ENCODE data around the gene RBPMS2.

Gene RBPMS2

GRCh38 chr15:64808785-64809453 is 33.5 kb upstream of the RBPMS2 start:
- Histone ChIP-seq H2AFZ (ENCODE audit: low read depth, low read length) (no peak overlapping the region), H3K4me2 (ENCODE audit: insufficient read depth, low read length) (no peak overlapping the region), H3K9ac (ENCODE audit: low read depth, low read length) (no peak overlapping the region), H3K36me3 (ENCODE audit: insufficient read depth, low read length) (no peaks in the 10 kb centered on the region), H3K9me3 (ENCODE audit: insufficient read depth, low read length, severe bottlenecking) (no peaks in the 10 kb centered on the region), H3K27me3 (ENCODE audit: insufficient read depth, low read length, poor library complexity) (no peaks in the 10 kb centered on the region), H3K79me2 (ENCODE audit: insufficient read depth, low read length) (no peaks in the 10 kb centered on the region), H3K4me3 (ENCODE audit: low read depth in 1 of 2, low read length in 2 of 2) (no peak overlapping the region), H3K27ac (ENCODE audit: low read length) (no peak overlapping the region), H4K20me1 (ENCODE audit: insufficient read depth, low read length) (no peaks in the 10 kb centered on the region), H3K4me1 (ENCODE audit: insufficient read depth, low read length) (no peaks in the 10 kb centered on the region)
- ATAC-seq (ENCODE audit: insufficient read depth, low read depth) = no peak
- TF ChIP-seq, protein P1, sequence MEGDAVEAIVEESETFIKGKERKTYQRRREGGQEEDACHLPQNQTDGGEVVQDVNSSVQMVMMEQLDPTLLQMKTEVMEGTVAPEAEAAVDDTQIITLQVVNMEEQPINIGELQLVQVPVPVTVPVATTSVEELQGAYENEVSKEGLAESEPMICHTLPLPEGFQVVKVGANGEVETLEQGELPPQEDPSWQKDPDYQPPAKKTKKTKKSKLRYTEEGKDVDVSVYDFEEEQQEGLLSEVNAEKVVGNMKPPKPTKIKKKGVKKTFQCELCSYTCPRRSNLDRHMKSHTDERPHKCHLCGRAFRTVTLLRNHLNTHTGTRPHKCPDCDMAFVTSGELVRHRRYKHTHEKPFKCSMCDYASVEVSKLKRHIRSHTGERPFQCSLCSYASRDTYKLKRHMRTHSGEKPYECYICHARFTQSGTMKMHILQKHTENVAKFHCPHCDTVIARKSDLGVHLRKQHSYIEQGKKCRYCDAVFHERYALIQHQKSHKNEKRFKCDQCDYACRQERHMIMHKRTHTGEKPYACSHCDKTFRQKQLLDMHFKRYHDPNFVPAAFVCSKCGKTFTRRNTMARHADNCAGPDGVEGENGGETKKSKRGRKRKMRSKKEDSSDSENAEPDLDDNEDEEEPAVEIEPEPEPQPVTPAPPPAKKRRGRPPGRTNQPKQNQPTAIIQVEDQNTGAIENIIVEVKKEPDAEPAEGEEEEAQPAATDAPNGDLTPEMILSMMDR (IDR thresholded peaks at IDR 0.05; ENCODE audit: borderline replicate concordance, extremely low read depth, low read length, poor library complexity, severe bottlenecking) = no peak
- TF ChIP-seq EZH2 (IDR thresholded peaks at IDR 0.05; ENCODE audit: borderline replicate concordance, low read depth, low read length, severe bottlenecking) = no peak
- DNase-seq = no peak

- no peaks in the 10 kb centered on the region for H3K4me1 ChIP-seq (ENCODE audit: insufficient read depth, low read length)
These were observed 32.4 kb upstream of the RBPMS2 start for GRCh38 chr15:64807751-64808222.

GRCh38 chr15:64807051-64807749 is 31.8 kb upstream of the RBPMS2 start:
- no peak overlapping the region for H3K9ac ChIP-seq (ENCODE audit: low read depth, low read length)

More at GRCh38 chr15:64807751-64808222, 32.4 kb upstream of the RBPMS2 start:
- H4K20me1 ChIP-seq (ENCODE audit: insufficient read depth, low read length) = no peaks in the 10 kb centered on the region
- no peak overlapping the region for H3K4me3 ChIP-seq (ENCODE audit: low read depth in 1 of 2, low read length in 2 of 2)
- H3K4me2 ChIP-seq (ENCODE audit: insufficient read depth, low read length) = no peak overlapping the region
- no peak for DNase-seq
- TF ChIP-seq, protein P1 (IDR thresholded peaks at IDR 0.05; ENCODE audit: borderline replicate concordance, extremely low read depth, low read length, poor library complexity, severe bottlenecking) = no peak
- TF ChIP-seq EZH2 (IDR thresholded peaks at IDR 0.05; ENCODE audit: borderline replicate concordance, low read depth, low read length, severe bottlenecking) = no peak
- ATAC-seq (ENCODE audit: insufficient read depth, low read depth) = no peak
- H3K9me3 ChIP-seq (ENCODE audit: insufficient read depth, low read length, severe bottlenecking) = no peaks in the 10 kb centered on the region
- no peaks in the 10 kb centered on the region for H3K36me3 ChIP-seq (ENCODE audit: insufficient read depth, low read length)
- no peak overlapping the region for H3K9ac ChIP-seq (ENCODE audit: low read depth, low read length)
- H3K79me2 ChIP-seq (ENCODE audit: insufficient read depth, low read length) = no peaks in the 10 kb centered on the region
- H3K27me3 ChIP-seq (ENCODE audit: insufficient read depth, low read length, poor library complexity) = no peaks in the 10 kb centered on the region
- no peak overlapping the region for H2AFZ ChIP-seq (ENCODE audit: low read depth, low read length)
- no peak overlapping the region for H3K27ac ChIP-seq (ENCODE audit: low read length)

More at GRCh38 chr15:64807051-64807749, 31.8 kb upstream of the RBPMS2 start:
- ATAC-seq (ENCODE audit: insufficient read depth, low read depth) (no peak), DNase-seq (no peak)
- H3K4me1 ChIP-seq (ENCODE audit: insufficient read depth, low read length) = no peaks in the 10 kb centered on the region
- no peaks in the 10 kb centered on the region for H4K20me1 ChIP-seq (ENCODE audit: insufficient read depth, low read length)
- no peaks in the 10 kb centered on the region for H3K27me3 ChIP-seq (ENCODE audit: insufficient read depth, low read length, poor library complexity)
- H3K4me2 ChIP-seq (ENCODE audit: insufficient read depth, low read length) = no peak overlapping the region
- H3K79me2 ChIP-seq (ENCODE audit: insufficient read depth, low read length) = no peaks in the 10 kb centered on the region
- TF ChIP-seq, protein P1 (IDR thresholded peaks at IDR 0.05; ENCODE audit: borderline replicate concordance, extremely low read depth, low read length, poor library complexity, severe bottlenecking) = no peak
- no peak for TF ChIP-seq EZH2 (IDR thresholded peaks at IDR 0.05; ENCODE audit: borderline replicate concordance, low read depth, low read length, severe bottlenecking)
- H3K27ac ChIP-seq (ENCODE audit: low read length) = no peak overlapping the region
- no peak overlapping the region for H3K4me3 ChIP-seq (ENCODE audit: low read depth in 1 of 2, low read length in 2 of 2)
- no peak overlapping the region for H2AFZ ChIP-seq (ENCODE audit: low read depth, low read length)
- no peaks in the 10 kb centered on the region for H3K36me3 ChIP-seq (ENCODE audit: insufficient read depth, low read length)
- no peaks in the 10 kb centered on the region for H3K9me3 ChIP-seq (ENCODE audit: insufficient read depth, low read length, severe bottlenecking)

Measured in DND-41 (cell line).